Measurements from ENCODE around the gene ROR2. TPM values are rescaled to one million over a fixed set of nuclear protein-coding genes. Genes with fewer than 3 reads are reported as not detected.

The ROR2 gene
- total and polyA plus RNA-seq, 9 donors = 2.1 to 9.4 (median 4.6) TPM

GRCh38 chr9:91972711-91973110 lies 22.7 kb upstream of the ROR2 start:
- no peak overlapping the region for H3K27ac ChIP-seq (ENCODE audit: low read length)
- H3K36me3 ChIP-seq (ENCODE audit: control insufficient read depth, insufficient read depth, low read length) = no peaks in the 10 kb centered on the region
- no peak for DNase-seq
- H3K27me3 ChIP-seq (ENCODE audit: control insufficient read depth, insufficient read depth, low read length) = peaks cover 4% of the 10 kb centered on the region
- no CpG with 5 or more reads among the region's 2 CpGs for WGBS (ENCODE audit: insufficient coverage)
- H3K9me3 ChIP-seq (replicated peaks; ENCODE audit: control insufficient read depth, low read depth, low read length) = no peaks in the 10 kb centered on the region
- no peak overlapping the region for H3K4me3 ChIP-seq (ENCODE audit: low read length)
- no peaks in the 10 kb centered on the region for H3K4me1 ChIP-seq (ENCODE audit: control insufficient read depth, insufficient read depth, low read length)

- no peak for DNase-seq
- no peak overlapping the region for H3K27ac ChIP-seq (ENCODE audit: low read length)
- no peaks in the 10 kb centered on the region for H3K36me3 ChIP-seq (ENCODE audit: control insufficient read depth, insufficient read depth, low read length)
- H3K9me3 ChIP-seq (replicated peaks; ENCODE audit: control insufficient read depth, low read depth, low read length) = no peaks in the 10 kb centered on the region
- H3K4me1 ChIP-seq (ENCODE audit: control insufficient read depth, insufficient read depth, low read length) = no peaks in the 10 kb centered on the region
- no peak overlapping the region for H3K4me3 ChIP-seq (ENCODE audit: low read length)
- WGBS (ENCODE audit: insufficient coverage) = no CpG with 5 or more reads among the region's 4 CpGs
- H3K27me3 ChIP-seq (ENCODE audit: control insufficient read depth, insufficient read depth, low read length) = peaks cover 4% of the 10 kb centered on the region
Observed at GRCh38 chr9:91972076-91972626, 22.1 kb upstream of the ROR2 start.

GRCh38 chr9:91967259-91967658 lies 17.2 kb upstream of the ROR2 start:
- no peak for DNase-seq
- no CpG with 5 or more reads among the region's 3 CpGs for WGBS (ENCODE audit: insufficient coverage)
- no peaks in the 10 kb centered on the region for H3K27me3 ChIP-seq (ENCODE audit: control insufficient read depth, insufficient read depth, low read length)
- no peak overlapping the region for H3K27ac ChIP-seq (ENCODE audit: low read length)
- no peak overlapping the region for H3K4me3 ChIP-seq (ENCODE audit: low read length)
- no peaks in the 10 kb centered on the region for H3K9me3 ChIP-seq (replicated peaks; ENCODE audit: control insufficient read depth, low read depth, low read length)
- no peaks in the 10 kb centered on the region for H3K36me3 ChIP-seq (ENCODE audit: control insufficient read depth, insufficient read depth, low read length)
- H3K4me1 ChIP-seq (ENCODE audit: control insufficient read depth, insufficient read depth, low read length) = no peaks in the 10 kb centered on the region

- no peak overlapping the region for H3K27ac ChIP-seq (ENCODE audit: low read length)
- no peaks in the 10 kb centered on the region for H3K36me3 ChIP-seq (ENCODE audit: control insufficient read depth, insufficient read depth, low read length)
- no peak for DNase-seq
- 73% methylated on average over 2 of the region's 2 CpGs for WGBS (ENCODE audit: insufficient coverage)
- no peak overlapping the region for H3K4me3 ChIP-seq (ENCODE audit: low read length)
- no peaks in the 10 kb centered on the region for H3K9me3 ChIP-seq (replicated peaks; ENCODE audit: control insufficient read depth, low read depth, low read length)
- H3K27me3 ChIP-seq (ENCODE audit: control insufficient read depth, insufficient read depth, low read length) = no peaks in the 10 kb centered on the region
- no peaks in the 10 kb centered on the region for H3K4me1 ChIP-seq (ENCODE audit: control insufficient read depth, insufficient read depth, low read length)
Observed at GRCh38 chr9:91966503-91966902, 16.5 kb upstream of the ROR2 start.

DNA sequence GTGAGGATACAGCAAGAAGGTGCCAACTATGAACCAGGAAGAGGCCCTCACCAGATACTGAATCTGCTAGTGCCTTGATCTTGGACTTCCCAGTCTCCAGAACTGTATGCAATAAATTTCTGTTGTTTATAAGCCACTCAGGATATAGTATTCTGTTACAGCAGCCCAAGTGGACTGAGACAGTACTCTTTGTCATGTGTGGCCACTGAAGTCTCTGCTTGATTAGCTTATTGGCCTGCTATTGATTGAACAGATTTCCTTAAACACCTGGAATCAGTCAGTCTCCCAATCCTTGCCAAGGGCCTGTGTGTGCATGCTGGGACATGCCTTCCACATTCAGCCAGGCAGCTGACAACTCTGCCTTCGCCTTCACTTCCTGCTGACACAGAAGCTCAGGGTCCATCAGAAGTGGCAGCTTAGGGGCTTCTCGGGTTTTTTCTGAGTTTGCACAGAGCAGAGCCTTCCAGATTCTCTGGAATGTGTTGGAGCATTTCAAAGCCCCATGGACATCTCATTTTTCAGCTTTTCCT lies 13.7 kb upstream of the ROR2 start:
- 40% methylated on average over 2 of the region's 2 CpGs for WGBS (ENCODE audit: insufficient coverage)
- Histone ChIP-seq H3K4me1 (ENCODE audit: control insufficient read depth, insufficient read depth, low read length) (no peaks in the 10 kb centered on the region), H3K27ac (ENCODE audit: low read length) (no peak overlapping the region), H3K27me3 (ENCODE audit: control insufficient read depth, insufficient read depth, low read length) (no peaks in the 10 kb centered on the region), H3K36me3 (ENCODE audit: control insufficient read depth, insufficient read depth, low read length) (no peaks in the 10 kb centered on the region), H3K9me3 (replicated peaks; ENCODE audit: control insufficient read depth, low read depth, low read length) (peaks cover 3% of the 10 kb centered on the region), H3K4me3 (ENCODE audit: low read length) (no peak overlapping the region)
- DNase-seq = no peak

- no peaks in the 10 kb centered on the region for H3K27me3 ChIP-seq (ENCODE audit: control insufficient read depth, insufficient read depth, low read length)
- H3K4me3 ChIP-seq (ENCODE audit: low read length) = no peak overlapping the region
- H3K36me3 ChIP-seq (ENCODE audit: control insufficient read depth, insufficient read depth, low read length) = no peaks in the 10 kb centered on the region
- H3K27ac ChIP-seq (ENCODE audit: low read length) = no peak overlapping the region
- no peak for DNase-seq
- no CpG with 5 or more reads among the region's 1 CpG for WGBS (ENCODE audit: insufficient coverage)
- peaks cover 3% of the 10 kb centered on the region for H3K9me3 ChIP-seq (replicated peaks; ENCODE audit: control insufficient read depth, low read depth, low read length)
- H3K4me1 ChIP-seq (ENCODE audit: control insufficient read depth, insufficient read depth, low read length) = peaks cover 3% of the 10 kb centered on the region
Observed at GRCh38 chr9:91960367-91960766, 10.3 kb upstream of the ROR2 start.

GRCh38 chr9:91958174-91958573 lies 8.1 kb upstream of the ROR2 start:
- peaks cover under 1% of the 10 kb centered on the region for H3K27me3 ChIP-seq (ENCODE audit: control insufficient read depth, insufficient read depth, low read length)
- peaks cover 6% of the 10 kb centered on the region for H3K4me1 ChIP-seq (ENCODE audit: control insufficient read depth, insufficient read depth, low read length)
- H3K4me3 ChIP-seq (ENCODE audit: low read length) = no peak overlapping the region
- no peaks in the 10 kb centered on the region for H3K36me3 ChIP-seq (ENCODE audit: control insufficient read depth, insufficient read depth, low read length)
- WGBS (ENCODE audit: insufficient coverage) = 38% methylated on average over 2 of the region's 5 CpGs
- no peak overlapping the region for H3K27ac ChIP-seq (ENCODE audit: low read length)
- peaks cover 3% of the 10 kb centered on the region for H3K9me3 ChIP-seq (replicated peaks; ENCODE audit: control insufficient read depth, low read depth, low read length)
- peak; percentile 94 for DNase-seq

- Histone ChIP-seq H3K27me3 (ENCODE audit: control insufficient read depth, insufficient read depth, low read length) (peaks cover 23% of the 10 kb centered on the region), H3K27ac (ENCODE audit: low read length) (peak overlapping the region; percentile 71), H3K4me3 (ENCODE audit: low read length) (no peak overlapping the region), H3K9me3 (replicated peaks; ENCODE audit: control insufficient read depth, low read depth, low read length) (no peaks in the 10 kb centered on the region), H3K4me1 (ENCODE audit: control insufficient read depth, insufficient read depth, low read length) (peaks cover 11% of the 10 kb centered on the region), H3K36me3 (ENCODE audit: control insufficient read depth, insufficient read depth, low read length) (no peaks in the 10 kb centered on the region)
- 10% methylated on average over 4 of the region's 6 CpGs for WGBS (ENCODE audit: insufficient coverage)
- peak; percentile 81 for DNase-seq
Observed at GRCh38 chr9:91954841-91955471, 4.9 kb upstream of the ROR2 start.

- Histone ChIP-seq H3K27ac (ENCODE audit: low read length) (no peak overlapping the region), H3K4me1 (ENCODE audit: control insufficient read depth, insufficient read depth, low read length) (peaks cover 17% of the 10 kb centered on the region), H3K4me3 (ENCODE audit: low read length) (no peak overlapping the region), H3K27me3 (ENCODE audit: control insufficient read depth, insufficient read depth, low read length) (peaks cover 36% of the 10 kb centered on the region), H3K36me3 (ENCODE audit: control insufficient read depth, insufficient read depth, low read length) (no peaks in the 10 kb centered on the region), H3K9me3 (replicated peaks; ENCODE audit: control insufficient read depth, low read depth, low read length) (no peaks in the 10 kb centered on the region)
- no peak for DNase-seq
- WGBS (ENCODE audit: insufficient coverage) = 88% methylated on average over 4 of the region's 6 CpGs
Observed at GRCh38 chr9:91953718-91954117, 3.7 kb upstream of the ROR2 start.

- Histone ChIP-seq H3K27me3 (ENCODE audit: control insufficient read depth, insufficient read depth, low read length) (peaks cover 47% of the 10 kb centered on the region), H3K4me1 (ENCODE audit: control insufficient read depth, insufficient read depth, low read length) (peaks cover 23% of the 10 kb centered on the region), H3K27ac (ENCODE audit: low read length) (no peak overlapping the region), H3K4me3 (ENCODE audit: low read length) (no peak overlapping the region), H3K9me3 (replicated peaks; ENCODE audit: control insufficient read depth, low read depth, low read length) (no peaks in the 10 kb centered on the region), H3K36me3 (ENCODE audit: control insufficient read depth, insufficient read depth, low read length) (no peaks in the 10 kb centered on the region)
- 88% methylated on average over 3 of the region's 6 CpGs for WGBS (ENCODE audit: insufficient coverage)
- no peak for DNase-seq
Observed at GRCh38 chr9:91951944-91952520, 2.0 kb upstream of the ROR2 start.

Data from muscle of leg (tissue), 11 donors.